Measurements from ENCODE around the gene ESRRB.
"Not testable (repeated sequence)": the region's sequence is repeated elsewhere in the genome, so short reads cannot be mapped to it uniquely, and the experiment has no call there.

ESRRB gene

DNA sequence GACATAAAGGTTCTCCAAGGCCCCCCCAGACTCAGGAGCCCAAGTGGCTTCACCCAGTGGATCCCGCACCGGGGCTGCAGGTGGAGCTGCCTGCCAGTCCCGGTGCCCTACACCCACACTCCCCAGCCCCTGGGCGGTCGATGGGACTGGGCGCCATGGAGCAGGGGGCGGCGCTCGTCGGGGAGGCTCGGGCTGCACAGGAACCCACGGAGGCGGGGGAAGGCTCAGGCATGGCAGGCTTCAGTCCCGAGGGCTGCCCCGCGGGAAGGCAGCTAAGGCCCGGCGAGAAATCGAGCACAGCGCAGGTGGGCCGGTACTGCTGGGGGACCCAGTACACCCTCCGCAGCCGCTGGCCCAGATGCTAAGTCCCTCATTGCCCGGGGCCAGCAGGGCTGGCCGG is 160.7 kb downstream of the ESRRB start:
- DNase-seq (ENCODE audit: low read depth in 1 of 2, low spot score in 1 of 2): not testable (repeated sequence)

DNA sequence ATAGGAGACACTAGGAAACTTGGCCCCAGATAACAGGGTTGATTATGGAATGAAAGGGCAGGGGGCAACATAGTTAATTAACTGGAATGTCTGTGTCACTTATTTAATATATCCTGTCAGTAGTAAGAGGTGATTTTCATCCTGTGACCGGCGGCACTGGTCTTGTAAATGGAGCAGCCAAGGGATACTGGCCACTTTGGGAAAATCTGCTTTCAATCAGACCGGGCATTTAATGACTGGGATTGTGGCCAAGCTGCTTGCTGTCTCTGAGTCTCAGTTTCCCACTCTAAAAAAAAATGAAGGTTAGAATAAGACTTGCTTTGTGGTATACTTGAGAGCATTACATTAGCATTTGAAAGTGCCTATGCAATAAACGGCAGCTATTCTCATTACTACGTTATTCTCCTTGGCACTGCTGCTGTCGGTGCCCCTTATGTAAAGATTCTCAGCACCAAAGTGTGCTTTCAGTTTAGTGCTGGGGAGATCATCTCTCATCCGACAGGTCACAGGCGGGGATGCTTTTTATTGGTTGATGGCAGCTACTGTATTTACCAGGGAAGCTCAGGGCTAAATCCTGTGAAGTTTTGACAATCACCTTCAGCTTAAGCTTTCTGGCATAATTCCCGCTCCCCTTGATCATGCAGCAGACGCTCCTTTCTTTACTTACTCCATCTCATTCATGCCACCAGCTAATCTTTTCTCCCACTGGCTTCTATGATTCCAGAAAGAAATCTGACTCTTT is 162.1 kb downstream of the ESRRB start:
- DNase-seq (ENCODE audit: low read depth in 1 of 2, low spot score in 1 of 2): no peak

DNA sequence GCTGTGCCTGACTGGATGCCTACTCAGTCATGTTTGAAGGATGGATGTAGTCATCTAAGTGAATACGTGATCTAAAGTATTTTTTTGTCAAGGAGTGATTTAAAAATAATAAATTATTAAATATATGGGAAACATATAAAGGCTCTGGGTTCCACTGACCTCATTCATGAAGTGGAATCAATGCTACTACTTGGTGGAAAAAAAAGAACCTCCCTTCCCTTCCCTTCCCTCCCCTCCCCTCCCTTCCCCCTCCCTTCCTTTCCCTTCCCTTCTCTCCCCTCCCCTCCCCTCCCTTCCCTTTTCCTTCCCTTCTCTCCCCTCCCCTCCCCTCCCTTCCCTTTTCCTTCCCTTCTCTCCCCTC is 162.7 kb downstream of the ESRRB start:
- DNase-seq (ENCODE audit: low read depth in 1 of 2, low spot score in 1 of 2): no peak

GRCh38 chr14:76539130-76539529 is 163.2 kb downstream of the ESRRB start:
- DNase-seq (ENCODE audit: low read depth in 1 of 2, low spot score in 1 of 2): no peak

GRCh38 chr14:76541594-76542219 is 165.8 kb downstream of the ESRRB start:
- no peak for DNase-seq (ENCODE audit: low read depth in 1 of 2, low spot score in 1 of 2)

- no peak for DNase-seq (ENCODE audit: low read depth in 1 of 2, low spot score in 1 of 2)
Measured at GRCh38 chr14:76546426-76547221, 170.7 kb downstream of the ESRRB start.

DNA sequence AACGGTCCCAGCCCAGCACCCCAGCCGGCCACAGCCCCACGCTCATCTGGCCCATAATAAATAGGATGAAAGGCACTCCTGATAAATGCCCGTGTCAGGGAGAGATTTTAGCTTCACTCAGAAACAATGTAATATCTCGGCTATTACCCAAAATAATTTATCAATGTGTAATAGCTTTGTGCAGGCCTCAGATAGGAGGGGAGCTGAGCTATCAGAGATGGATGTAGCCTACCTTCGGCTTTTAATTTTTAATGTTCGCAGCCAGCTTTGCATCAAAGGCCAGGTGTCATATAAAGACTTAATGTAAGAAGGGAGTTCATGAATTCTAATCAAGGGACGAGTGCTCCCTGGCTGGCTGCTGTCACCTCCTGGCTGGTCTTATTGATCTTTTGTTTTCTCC is 171.9 kb downstream of the ESRRB start:
- no peak for DNase-seq (ENCODE audit: low read depth in 1 of 2, low spot score in 1 of 2)

DNA sequence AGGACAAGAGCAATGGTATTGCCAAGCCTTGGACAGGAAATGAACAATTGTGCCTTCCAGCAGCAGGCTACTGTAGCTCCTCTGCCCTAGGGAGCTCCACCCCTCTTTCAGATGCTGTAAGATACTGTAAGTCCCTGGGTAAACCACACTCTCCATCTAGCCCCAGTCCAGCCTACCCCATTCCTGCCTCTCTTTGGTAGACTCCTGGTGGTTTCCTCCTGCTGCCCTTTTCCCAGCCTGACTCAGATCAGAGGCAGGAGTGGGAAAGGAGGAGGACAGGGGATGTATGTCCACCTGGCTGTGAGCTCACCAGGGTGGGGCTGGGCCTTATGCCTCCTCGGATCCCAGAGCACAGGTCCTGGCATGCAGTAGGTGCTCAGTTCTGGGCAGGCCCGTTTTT is 174.6 kb downstream of the ESRRB start:
- no peak for DNase-seq (ENCODE audit: low read depth in 1 of 2, low spot score in 1 of 2)

GRCh38 chr14:76551116-76551515 is 175.2 kb downstream of the ESRRB start:
- no peak for DNase-seq (ENCODE audit: low read depth in 1 of 2, low spot score in 1 of 2)

Data from stimulated activated CD4-positive, alpha-beta T cell treated with anti-CD3 and anti-CD28 coated beads, Interleukin-15, amount 100 ng/mL, for 1 hour (primary cell).